Measurements from ENCODE around the gene DPH2. TPM values are rescaled to one million over a fixed set of nuclear protein-coding genes. Genes with fewer than 3 reads are reported as not detected.
A peak's percentile ranks its signal among the peaks of the same experiment; 100 is the strongest.

DPH2 gene
- total and polyA plus RNA-seq, 2 of the 8 experiments (the other 6 are each of a cell fraction or from before 2014, with no cell fraction given) = 64.9 to 92.1 TPM

DNA sequence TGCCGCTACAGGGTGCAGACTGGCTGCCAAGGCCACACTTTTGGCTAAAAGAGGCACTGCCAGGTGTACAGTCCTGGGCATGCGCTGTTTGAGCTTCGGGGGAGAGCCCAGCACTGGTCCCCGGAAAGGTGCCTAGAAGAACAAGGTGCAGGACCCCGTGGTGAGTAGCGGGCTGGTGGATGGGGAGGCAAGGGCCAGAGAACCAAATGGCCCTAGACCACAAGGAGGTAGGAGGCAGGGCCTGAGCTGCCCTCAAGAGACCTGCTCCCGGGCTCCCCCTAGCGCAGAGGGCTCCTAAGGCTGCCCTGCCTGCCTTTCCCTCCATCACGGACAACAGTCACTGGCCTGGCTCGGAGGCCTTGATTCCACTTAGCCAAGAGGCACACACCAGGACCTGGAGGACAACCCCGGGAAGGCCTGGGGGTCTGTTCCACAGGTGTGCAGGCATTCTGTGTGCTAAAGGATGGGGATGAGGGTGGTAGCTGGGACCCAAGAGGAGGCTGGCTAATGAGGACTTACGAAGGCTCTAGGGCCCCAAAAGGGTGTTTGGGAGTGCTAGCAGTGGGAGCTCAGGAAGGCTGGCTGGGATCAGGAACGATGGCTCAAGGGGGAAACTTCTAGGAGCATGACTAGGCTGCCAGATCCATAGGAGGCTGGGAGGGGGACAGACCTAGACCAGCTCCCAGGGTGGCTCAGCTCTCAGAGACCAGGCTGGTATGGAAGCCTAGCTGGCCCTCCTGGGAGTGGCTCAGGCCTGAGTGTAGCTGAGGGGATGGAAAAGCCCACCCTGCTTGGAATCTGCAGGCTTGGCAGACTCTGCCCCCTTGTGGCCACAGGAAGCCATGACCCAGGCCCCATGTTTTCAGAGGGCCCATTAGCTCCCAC lies 35.5 kb upstream of the DPH2 start (continued):
- TF ChIP-seq, protein P1, sequence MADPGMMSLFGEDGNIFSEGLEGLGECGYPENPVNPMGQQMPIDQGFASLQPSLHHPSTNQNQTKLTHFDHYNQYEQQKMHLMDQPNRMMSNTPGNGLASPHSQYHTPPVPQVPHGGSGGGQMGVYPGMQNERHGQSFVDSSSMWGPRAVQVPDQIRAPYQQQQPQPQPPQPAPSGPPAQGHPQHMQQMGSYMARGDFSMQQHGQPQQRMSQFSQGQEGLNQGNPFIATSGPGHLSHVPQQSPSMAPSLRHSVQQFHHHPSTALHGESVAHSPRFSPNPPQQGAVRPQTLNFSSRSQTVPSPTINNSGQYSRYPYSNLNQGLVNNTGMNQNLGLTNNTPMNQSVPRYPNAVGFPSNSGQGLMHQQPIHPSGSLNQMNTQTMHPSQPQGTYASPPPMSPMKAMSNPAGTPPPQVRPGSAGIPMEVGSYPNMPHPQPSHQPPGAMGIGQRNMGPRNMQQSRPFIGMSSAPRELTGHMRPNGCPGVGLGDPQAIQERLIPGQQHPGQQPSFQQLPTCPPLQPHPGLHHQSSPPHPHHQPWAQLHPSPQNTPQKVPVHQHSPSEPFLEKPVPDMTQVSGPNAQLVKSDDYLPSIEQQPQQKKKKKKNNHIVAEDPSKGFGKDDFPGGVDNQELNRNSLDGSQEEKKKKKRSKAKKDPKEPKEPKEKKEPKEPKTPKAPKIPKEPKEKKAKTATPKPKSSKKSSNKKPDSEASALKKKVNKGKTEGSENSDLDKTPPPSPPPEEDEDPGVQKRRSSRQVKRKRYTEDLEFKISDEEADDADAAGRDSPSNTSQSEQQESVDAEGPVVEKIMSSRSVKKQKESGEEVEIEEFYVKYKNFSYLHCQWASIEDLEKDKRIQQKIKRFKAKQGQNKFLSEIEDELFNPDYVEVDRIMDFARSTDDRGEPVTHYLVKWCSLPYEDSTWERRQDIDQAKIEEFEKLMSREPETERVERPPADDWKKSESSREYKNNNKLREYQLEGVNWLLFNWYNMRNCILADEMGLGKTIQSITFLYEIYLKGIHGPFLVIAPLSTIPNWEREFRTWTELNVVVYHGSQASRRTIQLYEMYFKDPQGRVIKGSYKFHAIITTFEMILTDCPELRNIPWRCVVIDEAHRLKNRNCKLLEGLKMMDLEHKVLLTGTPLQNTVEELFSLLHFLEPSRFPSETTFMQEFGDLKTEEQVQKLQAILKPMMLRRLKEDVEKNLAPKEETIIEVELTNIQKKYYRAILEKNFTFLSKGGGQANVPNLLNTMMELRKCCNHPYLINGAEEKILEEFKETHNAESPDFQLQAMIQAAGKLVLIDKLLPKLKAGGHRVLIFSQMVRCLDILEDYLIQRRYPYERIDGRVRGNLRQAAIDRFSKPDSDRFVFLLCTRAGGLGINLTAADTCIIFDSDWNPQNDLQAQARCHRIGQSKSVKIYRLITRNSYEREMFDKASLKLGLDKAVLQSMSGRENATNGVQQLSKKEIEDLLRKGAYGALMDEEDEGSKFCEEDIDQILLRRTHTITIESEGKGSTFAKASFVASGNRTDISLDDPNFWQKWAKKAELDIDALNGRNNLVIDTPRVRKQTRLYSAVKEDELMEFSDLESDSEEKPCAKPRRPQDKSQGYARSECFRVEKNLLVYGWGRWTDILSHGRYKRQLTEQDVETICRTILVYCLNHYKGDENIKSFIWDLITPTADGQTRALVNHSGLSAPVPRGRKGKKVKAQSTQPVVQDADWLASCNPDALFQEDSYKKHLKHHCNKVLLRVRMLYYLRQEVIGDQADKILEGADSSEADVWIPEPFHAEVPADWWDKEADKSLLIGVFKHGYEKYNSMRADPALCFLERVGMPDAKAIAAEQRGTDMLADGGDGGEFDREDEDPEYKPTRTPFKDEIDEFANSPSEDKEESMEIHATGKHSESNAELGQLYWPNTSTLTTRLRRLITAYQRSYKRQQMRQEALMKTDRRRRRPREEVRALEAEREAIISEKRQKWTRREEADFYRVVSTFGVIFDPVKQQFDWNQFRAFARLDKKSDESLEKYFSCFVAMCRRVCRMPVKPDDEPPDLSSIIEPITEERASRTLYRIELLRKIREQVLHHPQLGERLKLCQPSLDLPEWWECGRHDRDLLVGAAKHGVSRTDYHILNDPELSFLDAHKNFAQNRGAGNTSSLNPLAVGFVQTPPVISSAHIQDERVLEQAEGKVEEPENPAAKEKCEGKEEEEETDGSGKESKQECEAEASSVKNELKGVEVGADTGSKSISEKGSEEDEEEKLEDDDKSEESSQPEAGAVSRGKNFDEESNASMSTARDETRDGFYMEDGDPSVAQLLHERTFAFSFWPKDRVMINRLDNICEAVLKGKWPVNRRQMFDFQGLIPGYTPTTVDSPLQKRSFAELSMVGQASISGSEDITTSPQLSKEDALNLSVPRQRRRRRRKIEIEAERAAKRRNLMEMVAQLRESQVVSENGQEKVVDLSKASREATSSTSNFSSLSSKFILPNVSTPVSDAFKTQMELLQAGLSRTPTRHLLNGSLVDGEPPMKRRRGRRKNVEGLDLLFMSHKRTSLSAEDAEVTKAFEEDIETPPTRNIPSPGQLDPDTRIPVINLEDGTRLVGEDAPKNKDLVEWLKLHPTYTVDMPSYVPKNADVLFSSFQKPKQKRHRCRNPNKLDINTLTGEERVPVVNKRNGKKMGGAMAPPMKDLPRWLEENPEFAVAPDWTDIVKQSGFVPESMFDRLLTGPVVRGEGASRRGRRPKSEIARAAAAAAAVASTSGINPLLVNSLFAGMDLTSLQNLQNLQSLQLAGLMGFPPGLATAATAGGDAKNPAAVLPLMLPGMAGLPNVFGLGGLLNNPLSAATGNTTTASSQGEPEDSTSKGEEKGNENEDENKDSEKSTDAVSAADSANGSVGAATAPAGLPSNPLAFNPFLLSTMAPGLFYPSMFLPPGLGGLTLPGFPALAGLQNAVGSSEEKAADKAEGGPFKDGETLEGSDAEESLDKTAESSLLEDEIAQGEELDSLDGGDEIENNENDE (IDR thresholded peaks at IDR 0.05; ENCODE audit: insufficient replicate concordance, low read length) = no peak
- TF ChIP-seq TEAD4 (IDR thresholded peaks at IDR 0.05; ENCODE audit: low read depth, low read length) (peak; percentile 75), CTBP2 (IDR thresholded peaks at IDR 0.05; ENCODE audit: borderline replicate concordance, insufficient read depth, insufficient read length, low read length) (peak; percentile 46), CREB1 (IDR thresholded peaks at IDR 0.05) (0 out of 2 replicates have a peak, but pooled peaks have one; percentile 16), EP300 (IDR thresholded peaks at IDR 0.05; ENCODE audit: borderline replicate concordance in 1 of 2, low read depth in 2 of 2, low read length in 2 of 2) (0 out of 3 replicates have a peak, but pooled peaks of 1 of the 2 experiments have one; percentile 36), TAF1 (IDR thresholded peaks at IDR 0.05; ENCODE audit: low read depth, low read length) (peak; percentile 36; the same call in 1 of the 2 replicates), TCF12 (IDR thresholded peaks at IDR 0.05; ENCODE audit: low read depth, low read length) (0 out of 2 replicates have a peak, but pooled peaks have one; percentile 33), KDM5A (IDR thresholded peaks at IDR 0.05; ENCODE audit: low read length) (no peak)

Data from H1 (cell line).